Measurements from ENCODE around the gene COL7A1. TPM values are rescaled to one million over a fixed set of nuclear protein-coding genes. Genes with fewer than 3 reads are reported as not detected.

Gene COL7A1
- total and polyA plus RNA-seq, 2 of the 8 experiments (the other 6 are each of a cell fraction or from before 2014, with no cell fraction given), result 10.7 to 13.9 TPM

DNA sequence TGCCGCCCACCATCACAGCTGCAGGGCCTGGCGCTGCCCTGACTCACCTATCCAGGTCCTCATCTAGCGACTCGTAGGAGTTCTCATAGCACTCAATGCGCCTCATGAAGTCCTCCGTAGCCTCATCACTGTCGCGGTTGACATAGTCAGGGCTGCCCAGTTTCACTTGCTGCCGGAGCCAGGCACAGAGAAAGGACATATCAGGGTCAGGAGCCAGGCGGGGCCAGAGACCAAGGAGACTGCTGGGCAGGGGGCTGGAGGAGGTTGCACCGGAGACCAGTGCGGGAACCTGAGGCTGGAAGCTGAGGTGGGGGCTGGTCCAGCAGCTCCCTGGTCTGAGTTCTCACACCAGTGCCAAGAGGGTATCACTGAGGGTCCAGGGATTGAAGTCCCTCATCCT, 56.7 kb downstream of the COL7A1 start:
- H3K27me3 ChIP-seq (replicated peaks in 1 of 4; ENCODE audit: control insufficient read depth in 3 of 4, extremely low read depth in 1 of 4, insufficient read depth in 3 of 4, low read length in 3 of 4), result no peaks in the 10 kb centered on the region
- no peaks in the 10 kb centered on the region for H3K9me3 ChIP-seq (ENCODE audit: insufficient read depth in 2 of 2, low read depth in 1 of 2, low read length in 1 of 2)
- no peak overlapping the region for H3K14ac ChIP-seq (ENCODE audit: insufficient read length)
- H2BK12ac ChIP-seq (ENCODE audit: low read depth, low read length), result no peak overlapping the region
- H4K8ac ChIP-seq (ENCODE audit: extremely low read depth, insufficient read depth, low read length), result no peak overlapping the region
- ChIA-PET POLR2A (ENCODE audit: partially characterized antibody) (interaction anchor here (0.9 to 1.1 kb wide), 2 partner anchors 20 to 110 kb away, joined by 3 read pairs; no protein-coding TSS in a partner anchor), CTCF (ENCODE audit: partially characterized antibody) (interaction anchor here (4.1 kb wide), 1 partner anchor 10 kb away, joined by 21 read pairs; no protein-coding TSS in a partner anchor)
- no peak overlapping the region for H2BK120ac ChIP-seq (replicated peaks; ENCODE audit: low read depth, low read length)
- FAIRE-seq, result no peak
- H2AK5ac ChIP-seq (ENCODE audit: low read depth, low read length), result no peak overlapping the region
- no peak overlapping the region for H4K5ac ChIP-seq (ENCODE audit: insufficient read length, low read depth, low read length)
- TF ChIP-seq SRF (IDR thresholded peaks at IDR 0.05; ENCODE audit: low read depth, low read length) (no peak), KDM1A (IDR thresholded peaks at IDR 0.05; ENCODE audit: borderline replicate concordance, low read length) (no peak), TAF7 (optimal IDR thresholded peaks at IDR 0.05; ENCODE audit: borderline replicate concordance, low read depth, low read length) (no peak), TEAD4 (IDR thresholded peaks at IDR 0.05; ENCODE audit: low read depth, low read length) (no peak), EP300 (IDR thresholded peaks at IDR 0.05; ENCODE audit: borderline replicate concordance in 1 of 2, low read depth in 2 of 2, low read length in 2 of 2) (no peak), ASH2L (IDR thresholded peaks at IDR 0.05; ENCODE audit: low read length) (no peak), EZH2 (IDR thresholded peaks at IDR 0.05; ENCODE audit: low read depth, low read length, severe bottlenecking) (no peak), PHF8 (conservative IDR thresholded peaks at IDR 0.05; ENCODE audit: low read depth, low read length) (no peak), SIX5 (IDR thresholded peaks at IDR 0.05; ENCODE audit: low read depth, low read length) (no peak), SP1 (IDR thresholded peaks at IDR 0.05; ENCODE audit: low read depth, low read length) (no peak)
- H3K23me2 ChIP-seq (ENCODE audit: low read depth, low read length), result no peaks in the 10 kb centered on the region; the same call in 1 of the 2 replicates
- no peak overlapping the region for H4K91ac ChIP-seq (replicated peaks; ENCODE audit: insufficient read length, low read length)
- no peak overlapping the region for H2AFZ ChIP-seq (ENCODE audit: low read length)
- no peak overlapping the region for H2BK15ac ChIP-seq (ENCODE audit: low read length)
- no peaks in the 10 kb centered on the region for H3K4me1 ChIP-seq (replicated peaks in 1 of 4; ENCODE audit: control insufficient read depth in 3 of 4, insufficient read depth in 4 of 4, low read length in 3 of 4)
- H3K79me2 ChIP-seq (ENCODE audit: control insufficient read depth in 1 of 2, insufficient read depth in 2 of 2, low read length in 2 of 2), result no peaks in the 10 kb centered on the region
- H3K4me3 ChIP-seq (ENCODE audit: extremely low read depth in 1 of 4, insufficient read depth in 2 of 4, low read depth in 3 of 4, low read length in 4 of 4), result no peak overlapping the region
- no peak overlapping the region for H3K23ac ChIP-seq (ENCODE audit: insufficient read length)
- H3K4ac ChIP-seq (replicated peaks; ENCODE audit: insufficient read length, low read depth, low read length), result no peak overlapping the region
- H3K4me2 ChIP-seq (ENCODE audit: insufficient read depth in 1 of 2, low read depth in 2 of 2, low read length in 2 of 2), result no peak overlapping the region
- no peak overlapping the region for H2BK20ac ChIP-seq (ENCODE audit: low read length)
- no peak for DNase-seq (ENCODE audit: low read depth in 1 of 2, low spot score in 2 of 2)
- WGBS, 2 experiments (ENCODE audit: extremely low coverage in 1 of 2, insufficient coverage in 1 of 2, insufficient read length in 1 of 2, insufficient replicate concordance in 2 of 2, low coverage in 1 of 2, low lambda C conversion rate in 2 of 2, missing lambda C conversion rate in 1 of 2), result 91% methylated on average over 12 of the region's 12 CpGs; no CpG with 5 or more reads in 1 of the 2 experiments
- no peak overlapping the region for H3K56ac ChIP-seq (replicated peaks; ENCODE audit: insufficient read length, low read depth, low read length)
- H3K27ac ChIP-seq (ENCODE audit: low read depth, low read length), result no peak overlapping the region
- H3K9ac ChIP-seq (replicated peaks in 1 of 4; ENCODE audit: extremely low read depth in 1 of 4, low read depth in 3 of 4, low read length in 3 of 4), result no peak overlapping the region; a peak in 1 of 7 replicates
- H3K79me1 ChIP-seq (ENCODE audit: low read depth, low read length), result no peaks in the 10 kb centered on the region
- H2BK5ac ChIP-seq (ENCODE audit: low read depth, low read length), result no peak overlapping the region; the same call in 1 of the 2 replicates
- peaks cover 0 to 4% of the 10 kb centered on the region in 2 experiments for H4K20me1 ChIP-seq (replicated peaks in 1 of 2; ENCODE audit: control insufficient read depth in 1 of 2, insufficient read depth in 2 of 2, low read length in 2 of 2)
- H3K36me3 ChIP-seq (ENCODE audit: control insufficient read depth in 2 of 4, insufficient read depth in 4 of 4, low read length in 3 of 4), result peaks cover 2 to 39% (median 25%) of the 10 kb centered on the region in 4 experiments; a peak in 6 of 8 replicates
- H3K18ac ChIP-seq (ENCODE audit: extremely low read depth, low read length), result no peak overlapping the region

Measured in H1 (cell line).